GM18519 (cell line): Measurements from ENCODE around the gene FRMD4A.
"Not testable (repeated sequence)": the region's sequence is repeated elsewhere in the genome, so short reads cannot be mapped to it uniquely, and the experiment has no call there.

Experiments
- ATAC-seq: cut with Tn5 transposase; IDR thresholded peaks from one replicate; pipeline ENCODE4 v1.9.1; 2021; ENCODE audit warnings: mild to moderate bottlenecking, moderate library complexity; ENCODE audit not compliant: unreplicated experiment, low FRiP score

FRMD4A gene

DNA sequence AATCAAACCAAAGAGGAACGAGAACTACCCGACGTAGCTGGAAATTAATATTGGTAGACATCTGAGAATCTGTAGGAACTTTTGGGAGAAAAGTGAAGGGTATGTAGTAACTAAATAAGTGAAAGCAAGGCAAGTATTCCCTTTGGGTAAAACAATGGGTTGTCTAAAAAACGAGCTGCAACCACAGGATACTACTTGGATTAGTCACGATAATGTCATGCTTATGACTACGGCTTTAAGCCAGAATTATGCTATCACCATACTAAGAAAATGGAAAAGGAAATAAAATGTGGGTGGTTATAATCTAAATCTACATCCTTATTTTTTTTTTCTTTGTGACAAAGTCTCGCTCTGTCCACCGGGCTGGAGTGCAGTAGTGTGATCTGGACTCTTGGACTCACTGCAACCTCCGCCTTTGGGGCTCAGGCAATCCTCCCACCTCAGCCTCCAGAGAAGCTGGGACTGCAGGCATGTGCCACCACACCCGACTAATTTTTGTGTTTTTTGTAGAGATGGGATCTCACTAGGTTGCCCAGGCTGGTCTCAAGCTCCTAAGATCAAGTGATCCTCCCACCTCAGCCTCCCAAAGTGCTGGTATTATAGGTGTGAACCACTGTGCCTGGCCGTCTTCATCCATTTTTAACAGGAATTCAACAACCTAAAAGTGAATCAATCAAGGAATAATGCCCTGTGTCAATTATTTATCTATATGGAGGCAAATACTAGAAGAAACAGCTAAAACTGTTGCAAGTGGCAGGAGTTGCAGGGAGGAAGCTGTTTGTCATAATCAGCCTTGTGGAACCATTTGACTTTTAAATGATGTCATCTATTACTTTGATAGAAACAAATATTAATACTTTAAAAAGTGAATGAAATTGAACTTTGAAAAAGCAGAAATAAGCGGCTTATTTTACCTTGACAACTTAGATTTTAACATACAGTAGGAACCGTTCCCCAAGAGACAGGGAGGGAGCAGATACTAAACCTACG lies 554.6 kb downstream of the FRMD4A start:
- no peak for ATAC-seq

DNA sequence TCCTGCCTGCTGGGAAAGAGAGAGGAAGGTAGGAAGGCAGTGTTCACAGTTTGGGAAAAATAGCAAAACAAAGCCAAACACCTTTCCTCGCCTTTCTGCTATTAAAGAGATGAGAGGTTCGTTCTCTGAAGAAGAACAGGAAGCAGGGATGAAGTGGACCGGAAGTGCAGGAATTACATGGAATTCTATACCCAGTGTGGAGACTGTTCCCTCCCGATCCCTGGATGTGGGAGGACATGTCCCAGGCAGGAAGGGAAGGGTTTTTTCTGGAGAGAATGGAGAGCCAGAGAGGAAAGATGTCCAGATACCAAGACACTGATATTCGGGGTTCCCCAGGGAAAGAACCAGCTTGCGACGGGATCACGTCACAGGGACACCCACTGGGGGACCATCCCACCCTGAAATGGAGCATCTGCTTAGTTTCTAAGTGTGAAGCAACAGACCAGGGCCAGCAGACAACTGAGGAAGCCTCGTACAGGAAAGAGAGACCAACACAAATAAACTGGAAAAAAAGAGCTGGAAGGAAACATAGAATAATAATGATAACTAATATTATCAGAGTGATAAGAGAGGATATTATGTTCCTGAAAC lies 556.3 kb downstream of the FRMD4A start:
- no peak for ATAC-seq

DNA sequence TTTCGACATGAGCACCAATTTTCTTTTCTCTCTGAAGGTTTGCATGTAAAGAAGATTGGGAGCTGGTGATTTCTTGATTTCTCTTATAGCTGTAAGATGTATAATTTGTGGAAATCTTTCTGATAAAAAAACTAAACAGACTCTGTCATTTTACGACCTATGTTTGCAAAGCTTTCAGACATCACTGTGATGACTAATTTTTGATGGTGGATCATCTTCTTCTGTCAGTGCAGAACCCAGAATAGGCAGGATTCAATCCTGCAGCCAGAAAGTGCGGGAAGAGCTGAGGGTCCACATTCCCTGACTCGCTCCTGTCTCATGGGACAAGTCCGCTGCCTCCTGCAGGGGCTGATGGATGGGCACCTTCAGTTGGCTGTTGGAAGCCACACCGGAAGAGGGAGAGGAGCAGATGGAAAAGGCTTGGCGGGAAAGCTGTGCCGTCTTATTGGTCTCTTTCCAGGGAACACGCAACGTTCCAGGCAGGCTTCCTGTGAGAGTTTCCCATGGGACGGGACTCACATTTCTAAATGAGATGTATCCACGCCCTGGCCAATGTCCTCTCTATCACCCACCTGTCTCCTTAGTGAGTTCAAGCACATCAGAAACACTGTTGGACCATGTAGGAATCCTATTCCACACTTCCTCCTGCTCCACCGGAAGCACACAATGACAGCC lies 557.1 kb downstream of the FRMD4A start:
- ATAC-seq = no peak

DNA sequence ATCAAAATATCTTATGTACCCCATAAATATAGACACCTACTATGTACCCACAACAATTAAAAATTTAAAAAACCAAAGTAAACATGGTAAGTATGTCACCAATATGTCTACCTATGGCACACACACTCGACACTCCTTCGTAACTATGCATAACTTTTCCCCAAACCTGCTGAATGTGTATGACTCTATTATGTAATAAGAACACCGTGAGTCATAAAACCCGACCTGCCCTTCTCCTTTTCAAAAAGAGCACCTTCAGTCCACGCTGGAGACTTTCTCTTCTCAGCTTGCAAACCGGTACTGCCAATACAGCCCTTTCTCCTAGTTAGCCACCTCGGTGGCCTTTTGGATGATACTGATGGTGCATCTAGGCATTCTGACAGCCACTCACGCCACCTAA lies 557.7 kb downstream of the FRMD4A start:
- ATAC-seq = no peak

DNA sequence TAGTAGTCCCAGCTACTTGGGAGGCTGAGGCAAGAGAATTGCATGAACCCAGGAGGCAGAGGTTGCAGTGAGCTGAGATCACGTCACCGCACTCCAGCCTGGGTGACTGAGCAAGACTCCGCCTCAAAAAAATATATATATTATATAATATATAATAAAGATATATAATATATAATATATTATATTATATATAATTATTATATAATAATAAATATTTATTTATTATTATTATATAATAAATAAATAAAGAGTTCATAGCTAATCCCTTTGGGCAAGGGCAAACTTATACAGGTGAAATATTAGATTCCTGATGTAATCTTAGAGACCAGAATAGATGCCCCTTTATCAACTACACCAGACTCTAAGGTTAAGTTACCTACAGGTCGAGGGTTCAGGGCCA lies 558.7 kb downstream of the FRMD4A start:
- no peak for ATAC-seq

DNA sequence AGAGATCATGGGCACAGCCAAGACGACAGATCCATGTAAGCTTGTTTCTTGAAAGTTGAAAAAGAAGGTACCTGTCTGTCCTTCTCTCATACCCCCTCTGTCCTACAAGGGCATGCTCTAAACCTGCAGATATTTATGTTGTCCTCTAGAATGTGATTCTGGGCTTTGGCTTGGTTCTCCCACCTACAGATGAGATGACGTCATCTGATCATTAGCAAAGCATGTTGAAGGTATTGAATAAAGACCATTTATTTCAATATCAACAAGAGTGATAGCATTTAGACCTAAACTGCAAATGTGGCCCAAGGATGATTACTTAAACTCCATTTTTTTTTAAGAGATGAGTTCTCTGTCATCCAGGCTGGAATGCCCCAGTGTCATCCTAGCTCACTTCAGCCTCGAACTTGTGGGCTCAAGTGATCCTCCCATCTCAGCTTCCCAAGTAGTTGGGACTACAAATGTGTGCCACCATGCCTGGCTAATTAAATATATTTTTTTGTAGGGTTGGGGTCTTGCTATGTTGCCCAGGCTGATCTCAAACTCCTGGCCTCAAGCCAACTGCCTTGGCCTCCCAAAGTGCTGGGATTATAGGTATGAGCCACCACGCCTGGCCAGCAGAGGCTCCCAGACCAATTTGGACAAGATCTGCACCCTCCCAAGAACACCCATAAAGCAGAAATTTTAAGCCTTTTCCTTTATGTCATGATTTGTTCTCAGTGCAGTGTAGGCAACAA lies 559.8 kb downstream of the FRMD4A start:
- ATAC-seq = no peak

DNA sequence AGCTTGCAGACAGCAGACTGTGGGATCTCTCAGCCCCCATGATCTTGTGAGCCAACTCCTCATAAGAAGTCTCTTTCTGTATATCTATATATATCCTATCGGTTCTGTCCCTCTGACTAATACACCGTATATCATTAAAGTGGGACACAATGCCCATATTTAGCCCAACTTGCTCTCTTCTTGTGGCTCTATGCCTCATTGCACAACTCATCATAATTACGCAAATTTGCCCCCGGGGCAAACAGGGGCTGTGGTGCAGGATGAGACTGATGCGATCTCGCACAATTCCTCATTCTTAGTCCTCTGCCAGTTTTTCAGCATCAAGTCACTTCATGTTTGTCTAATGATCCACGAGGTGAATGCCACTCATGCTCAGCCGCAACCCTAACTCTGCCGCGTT lies 560.8 kb downstream of the FRMD4A start:
- ATAC-seq = no peak

DNA sequence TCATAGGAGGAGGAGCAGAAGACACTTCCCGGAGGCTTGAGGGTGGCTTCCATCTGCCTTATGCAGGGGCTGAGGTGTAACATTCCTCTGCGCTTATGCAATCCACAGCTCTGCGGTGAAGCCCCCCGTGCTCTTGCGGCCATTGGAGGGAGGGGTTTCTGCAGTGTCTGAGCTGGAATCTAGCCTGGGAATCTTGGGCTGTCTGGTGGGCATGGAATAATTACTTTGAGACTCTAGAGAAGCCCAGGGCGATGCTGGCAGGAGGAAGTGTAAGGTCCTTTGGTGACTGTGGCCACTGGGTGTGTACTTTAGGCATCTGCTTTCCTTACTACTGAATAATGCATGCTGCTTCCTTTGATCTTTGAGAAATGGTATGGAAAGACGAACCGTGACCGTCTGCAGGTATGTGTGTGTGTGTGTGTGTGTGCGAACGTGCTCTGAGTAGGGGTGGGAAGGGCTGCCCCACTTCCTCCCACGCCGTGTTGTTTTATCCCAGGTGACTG lies 563.0 kb downstream of the FRMD4A start:
- ATAC-seq = no peak

DNA sequence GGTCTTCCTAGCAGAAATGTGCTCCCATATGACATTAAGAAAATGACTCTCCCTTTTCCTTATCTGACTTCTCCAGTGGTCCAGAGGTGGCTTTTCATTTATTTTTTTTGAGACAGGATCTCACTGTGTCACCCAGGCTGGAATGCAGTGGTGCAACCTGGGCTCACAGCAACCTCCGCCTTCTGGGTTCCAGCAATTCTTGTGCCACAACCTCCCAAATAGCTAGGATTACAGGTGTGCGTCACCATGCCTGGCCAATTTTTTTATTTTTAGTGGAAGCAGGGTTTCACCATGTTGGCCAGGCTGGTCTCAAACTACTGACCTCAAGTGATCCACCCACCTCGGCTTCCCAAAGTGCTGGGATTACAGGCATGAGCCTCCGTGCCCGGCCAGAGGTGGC lies 563.6 kb downstream of the FRMD4A start:
- not testable (repeated sequence) for ATAC-seq

DNA sequence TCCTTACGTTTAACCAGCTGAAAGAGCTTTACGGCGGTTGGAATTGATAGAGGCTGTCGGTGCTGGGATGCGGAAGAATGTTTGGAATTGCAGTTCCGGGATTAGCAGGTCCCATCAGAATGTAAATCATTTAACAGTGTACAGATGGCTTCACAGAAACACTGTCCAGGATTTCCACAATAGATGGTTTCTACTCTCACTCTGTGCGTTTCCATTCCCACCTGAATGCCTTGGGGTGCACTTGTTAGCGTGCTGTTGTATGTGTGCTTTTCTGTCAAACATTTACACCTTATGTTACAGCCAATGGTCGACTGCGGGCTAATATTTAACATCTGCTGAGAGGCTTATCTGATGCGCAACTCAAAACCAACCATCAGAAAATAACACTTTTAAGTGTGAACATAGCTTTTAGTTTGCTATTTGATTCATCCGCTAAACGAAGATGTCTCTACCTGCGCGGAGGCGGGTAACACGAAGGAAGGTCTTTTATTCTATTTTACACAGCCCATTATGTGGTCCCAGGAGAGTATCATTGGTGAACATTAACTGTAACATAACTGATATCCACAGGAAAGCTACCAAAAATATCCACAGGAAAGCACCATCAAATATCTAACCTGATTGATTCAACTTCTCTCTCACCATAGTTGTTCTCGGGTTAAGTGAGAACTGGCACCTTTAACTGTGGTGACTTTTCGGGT lies 564.9 kb downstream of the FRMD4A start:
- ATAC-seq = no peak

DNA sequence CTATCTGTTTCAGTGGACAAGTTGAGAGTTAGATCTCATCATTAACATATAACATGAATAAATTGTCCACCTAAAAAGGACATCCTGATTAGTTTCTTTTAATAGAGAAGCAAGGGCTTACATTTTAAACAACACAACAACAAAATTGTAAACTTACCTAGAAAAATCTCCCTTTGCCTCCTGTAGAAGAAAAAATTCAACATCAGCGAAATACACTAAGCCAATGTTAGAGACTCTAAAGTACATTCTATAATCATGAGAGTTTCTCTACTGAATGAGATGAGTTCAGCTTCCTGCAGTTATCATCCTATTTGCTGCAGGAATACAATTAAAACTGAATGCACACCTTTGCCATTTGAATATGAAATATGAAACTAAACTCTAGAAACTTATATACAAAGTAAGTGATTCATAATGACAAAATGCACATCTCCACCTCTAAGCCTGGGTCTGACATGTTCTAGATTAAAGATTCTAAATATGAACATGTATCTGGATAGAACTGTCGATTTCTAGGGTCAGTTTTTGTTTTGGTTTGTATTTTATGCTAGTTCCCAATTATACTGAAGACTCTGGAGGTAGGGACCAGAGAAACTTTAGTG lies 569.1 kb downstream of the FRMD4A start:
- ATAC-seq = no peak

DNA sequence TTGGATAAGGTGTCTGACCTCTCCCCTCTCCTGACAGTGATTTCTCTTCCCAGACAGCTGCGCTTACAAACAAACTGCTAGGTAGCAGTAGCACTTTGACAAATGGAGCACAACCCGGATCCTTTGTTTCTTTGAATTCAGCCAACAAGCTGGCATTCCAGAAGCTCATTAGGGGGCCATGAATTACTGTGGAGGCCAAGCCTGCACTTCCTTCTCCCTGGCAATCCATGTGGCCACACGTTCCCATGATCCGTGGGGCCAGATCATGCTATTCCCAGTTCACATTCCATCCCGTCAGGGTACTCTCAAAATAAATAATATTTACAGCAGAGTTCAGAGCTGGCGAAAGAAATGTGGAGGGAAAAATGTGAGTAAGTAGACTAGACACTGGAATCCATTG lies 571.6 kb downstream of the FRMD4A start:
- ATAC-seq = no peak

DNA sequence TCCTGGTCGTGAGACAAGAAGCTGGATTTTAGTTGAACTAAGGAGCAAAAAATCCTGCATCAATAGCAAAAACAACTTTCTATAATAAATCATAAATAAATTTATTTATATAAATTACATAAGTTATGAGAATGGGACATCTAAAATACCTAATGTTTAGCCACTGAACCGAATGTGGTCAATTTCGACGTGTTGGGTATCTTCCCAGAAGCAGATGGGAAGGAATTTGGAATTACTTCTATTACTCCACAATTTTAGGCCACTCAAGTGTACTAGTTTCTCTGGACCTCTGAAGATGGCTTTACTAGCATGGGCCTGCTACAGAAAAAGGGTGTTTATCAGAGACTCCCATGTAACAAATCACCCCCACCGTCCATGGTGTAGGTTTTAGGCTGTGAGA lies 572.0 kb downstream of the FRMD4A start:
- ATAC-seq = no peak

DNA sequence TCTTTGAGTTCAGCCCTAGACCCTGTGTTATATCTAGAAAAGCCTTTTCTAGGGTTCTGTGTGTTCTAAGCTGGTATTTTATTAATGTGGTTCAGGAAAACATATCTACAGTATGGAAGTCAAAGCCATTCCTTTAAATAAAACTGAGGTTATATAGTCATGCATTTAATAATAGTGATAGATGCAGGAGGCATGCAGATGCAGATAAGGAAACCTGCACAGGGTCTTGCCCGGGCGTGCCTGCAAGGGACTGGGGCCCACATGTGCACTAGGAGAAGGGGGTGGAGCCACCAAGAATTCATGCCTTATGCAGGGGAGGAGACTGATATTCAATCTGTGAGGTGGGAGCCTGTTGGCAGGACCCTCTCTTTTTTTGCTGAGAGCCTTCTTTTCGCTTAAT lies 572.4 kb downstream of the FRMD4A start:
- ATAC-seq = no peak

DNA sequence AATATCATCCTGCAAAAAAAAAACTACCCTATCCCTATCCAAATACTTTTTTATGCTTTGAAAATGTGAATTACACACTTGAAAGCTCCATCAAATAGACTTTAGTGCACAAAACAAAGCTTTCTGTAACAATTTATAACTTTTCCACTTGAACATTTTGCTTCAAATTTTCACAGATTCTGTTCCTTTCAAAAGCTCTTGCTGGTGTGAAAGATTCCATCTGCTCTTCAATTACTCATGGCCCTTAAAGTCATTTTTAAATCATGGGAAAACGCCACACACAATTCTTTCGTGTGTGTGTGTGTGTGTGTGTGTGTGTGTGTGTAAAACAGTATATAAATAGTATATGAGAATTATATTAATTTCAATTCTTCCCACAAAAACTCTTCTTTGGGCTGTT lies 576.4 kb downstream of the FRMD4A start:
- ATAC-seq = no peak

DNA sequence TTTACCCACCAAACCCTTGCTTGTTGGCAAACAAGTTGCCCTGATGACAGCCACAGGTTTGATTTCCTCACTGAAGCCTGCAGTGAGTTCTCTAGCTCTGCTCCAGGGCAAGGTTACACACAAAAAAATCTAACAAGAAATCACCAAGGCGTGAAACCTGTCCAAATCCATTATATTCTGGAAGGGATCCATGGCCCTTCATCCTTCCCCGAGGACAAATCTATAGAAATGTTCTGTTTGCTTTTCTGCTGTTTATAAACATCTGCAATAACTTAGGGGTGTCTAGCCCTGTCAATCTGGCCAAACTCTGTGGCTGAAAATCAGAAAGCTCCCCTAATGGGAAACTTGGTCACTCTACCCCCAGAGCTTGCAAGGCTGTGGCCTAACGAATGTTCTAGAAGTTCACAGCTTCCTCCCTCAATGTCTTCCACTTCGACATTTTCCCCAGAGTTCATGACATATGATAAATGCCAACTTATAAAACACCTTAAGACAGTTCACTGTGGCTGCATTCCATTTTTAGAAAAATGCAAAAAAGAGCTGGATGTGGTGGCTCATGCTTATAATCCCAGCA lies 579.4 kb downstream of the FRMD4A start:
- no peak for ATAC-seq

DNA sequence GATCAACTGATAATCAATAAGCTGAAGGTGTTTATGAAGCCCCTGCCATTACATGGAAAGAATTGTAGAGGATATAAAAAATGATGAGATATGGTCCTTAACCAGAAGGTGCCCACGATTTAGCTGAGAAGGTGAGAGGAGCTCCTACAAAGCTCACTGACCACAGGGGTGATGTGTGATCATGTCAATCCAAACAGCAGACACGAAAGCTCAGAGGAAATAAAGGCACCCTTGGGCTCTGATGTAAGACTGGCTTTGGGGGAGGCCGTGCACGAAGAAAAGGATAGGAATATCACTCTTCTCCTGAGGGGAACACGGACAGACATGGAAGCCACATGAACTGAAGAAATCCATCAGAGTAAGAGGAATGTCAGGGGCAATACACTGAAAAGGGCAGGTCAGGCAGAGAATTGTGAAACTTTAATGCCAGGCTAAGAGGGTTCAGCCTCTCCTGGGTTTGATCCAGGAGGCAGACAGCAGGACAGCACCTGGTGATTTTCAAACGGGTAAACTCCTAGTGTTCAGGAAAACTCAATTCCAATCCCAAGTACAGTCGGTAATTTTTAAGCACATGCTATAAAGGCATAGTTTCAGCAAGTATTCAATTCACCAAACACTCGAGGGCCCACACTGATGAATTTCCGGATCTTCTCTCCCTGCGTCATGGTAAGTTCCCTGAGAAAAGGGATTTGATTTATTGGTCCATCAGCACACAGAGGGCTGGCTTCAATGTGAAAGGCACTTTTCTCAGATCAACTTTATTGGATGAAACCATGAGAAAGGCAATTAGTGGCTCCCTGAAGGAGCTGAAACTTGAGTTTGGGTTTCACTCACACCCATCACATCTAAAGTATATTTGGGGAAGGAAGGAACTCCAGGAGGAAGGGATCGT lies 580.2 kb downstream of the FRMD4A start:
- ATAC-seq = no peak

DNA sequence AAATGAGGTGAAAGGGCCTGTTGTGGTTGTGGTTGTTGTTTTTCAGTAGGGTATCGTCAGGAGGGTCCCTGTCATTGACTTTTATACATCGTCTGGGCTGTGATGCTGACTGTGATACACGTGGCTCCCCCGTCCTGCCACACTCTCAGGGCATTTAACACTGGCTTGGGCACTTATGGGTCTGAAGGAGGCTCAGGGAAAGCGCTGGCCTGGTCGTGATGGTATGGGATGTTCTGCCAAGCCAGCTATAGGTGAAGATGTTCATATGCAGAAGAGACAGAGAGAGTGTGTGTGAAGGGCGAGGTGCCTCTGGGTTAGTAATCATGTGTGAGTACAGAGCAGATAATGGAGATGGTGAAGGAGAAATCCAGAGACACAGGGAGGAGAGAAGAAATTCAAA lies 585.5 kb downstream of the FRMD4A start:
- ATAC-seq = no peak
